HL-60 (cell line): Measurements from ENCODE around the gene USP53.

ENCODE experiments used
- POLR2AphosphoS5 ChIP-seq: IDR thresholded peaks from 2 replicates; pipeline ENCODE4 v1.6.1; 2012; ENCODE audit warnings: low read depth
- SPI1 ChIP-seq: IDR thresholded peaks from 2 replicates; pipeline ENCODE4 v1.6.1; 2012; ENCODE audit warnings: low read depth, mild to moderate bottlenecking, borderline replicate concordance
- TF ChIP-seq, protein P1 (sequence below): IDR thresholded peaks from one replicate; pipeline ENCODE4 v1.5.1; 2011; ENCODE audit warnings: low read length, control low read depth, inconsistent platforms; ENCODE audit not compliant: insufficient read depth
- TF ChIP-seq, protein P2 (sequence below): IDR thresholded peaks from 2 replicates; pipeline ENCODE4 v1.6.1; 2012; ENCODE audit warnings: low read depth; ENCODE audit not compliant: insufficient replicate concordance

DNA sequence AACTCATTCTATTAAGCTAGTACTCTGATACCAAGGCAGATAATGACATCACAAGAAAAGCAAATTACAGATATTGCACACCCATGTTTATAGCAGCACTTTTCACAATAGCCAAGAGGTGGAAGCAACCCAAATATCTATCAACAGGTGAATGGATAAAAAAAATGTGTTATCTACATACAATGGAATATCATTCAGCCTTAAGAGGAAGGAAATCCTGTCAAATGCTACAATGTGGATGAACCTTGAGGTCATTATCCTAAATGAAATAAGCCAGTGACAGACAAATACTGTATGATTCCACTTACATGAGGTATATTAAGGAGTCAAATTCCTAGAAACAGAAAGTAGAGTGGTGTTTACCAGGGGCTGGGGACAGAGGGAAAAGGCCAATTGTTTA, 95.1 kb downstream of the USP53 start:
- TF ChIP-seq, protein P1, sequence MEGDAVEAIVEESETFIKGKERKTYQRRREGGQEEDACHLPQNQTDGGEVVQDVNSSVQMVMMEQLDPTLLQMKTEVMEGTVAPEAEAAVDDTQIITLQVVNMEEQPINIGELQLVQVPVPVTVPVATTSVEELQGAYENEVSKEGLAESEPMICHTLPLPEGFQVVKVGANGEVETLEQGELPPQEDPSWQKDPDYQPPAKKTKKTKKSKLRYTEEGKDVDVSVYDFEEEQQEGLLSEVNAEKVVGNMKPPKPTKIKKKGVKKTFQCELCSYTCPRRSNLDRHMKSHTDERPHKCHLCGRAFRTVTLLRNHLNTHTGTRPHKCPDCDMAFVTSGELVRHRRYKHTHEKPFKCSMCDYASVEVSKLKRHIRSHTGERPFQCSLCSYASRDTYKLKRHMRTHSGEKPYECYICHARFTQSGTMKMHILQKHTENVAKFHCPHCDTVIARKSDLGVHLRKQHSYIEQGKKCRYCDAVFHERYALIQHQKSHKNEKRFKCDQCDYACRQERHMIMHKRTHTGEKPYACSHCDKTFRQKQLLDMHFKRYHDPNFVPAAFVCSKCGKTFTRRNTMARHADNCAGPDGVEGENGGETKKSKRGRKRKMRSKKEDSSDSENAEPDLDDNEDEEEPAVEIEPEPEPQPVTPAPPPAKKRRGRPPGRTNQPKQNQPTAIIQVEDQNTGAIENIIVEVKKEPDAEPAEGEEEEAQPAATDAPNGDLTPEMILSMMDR: no peak
- TF ChIP-seq, protein P2, sequence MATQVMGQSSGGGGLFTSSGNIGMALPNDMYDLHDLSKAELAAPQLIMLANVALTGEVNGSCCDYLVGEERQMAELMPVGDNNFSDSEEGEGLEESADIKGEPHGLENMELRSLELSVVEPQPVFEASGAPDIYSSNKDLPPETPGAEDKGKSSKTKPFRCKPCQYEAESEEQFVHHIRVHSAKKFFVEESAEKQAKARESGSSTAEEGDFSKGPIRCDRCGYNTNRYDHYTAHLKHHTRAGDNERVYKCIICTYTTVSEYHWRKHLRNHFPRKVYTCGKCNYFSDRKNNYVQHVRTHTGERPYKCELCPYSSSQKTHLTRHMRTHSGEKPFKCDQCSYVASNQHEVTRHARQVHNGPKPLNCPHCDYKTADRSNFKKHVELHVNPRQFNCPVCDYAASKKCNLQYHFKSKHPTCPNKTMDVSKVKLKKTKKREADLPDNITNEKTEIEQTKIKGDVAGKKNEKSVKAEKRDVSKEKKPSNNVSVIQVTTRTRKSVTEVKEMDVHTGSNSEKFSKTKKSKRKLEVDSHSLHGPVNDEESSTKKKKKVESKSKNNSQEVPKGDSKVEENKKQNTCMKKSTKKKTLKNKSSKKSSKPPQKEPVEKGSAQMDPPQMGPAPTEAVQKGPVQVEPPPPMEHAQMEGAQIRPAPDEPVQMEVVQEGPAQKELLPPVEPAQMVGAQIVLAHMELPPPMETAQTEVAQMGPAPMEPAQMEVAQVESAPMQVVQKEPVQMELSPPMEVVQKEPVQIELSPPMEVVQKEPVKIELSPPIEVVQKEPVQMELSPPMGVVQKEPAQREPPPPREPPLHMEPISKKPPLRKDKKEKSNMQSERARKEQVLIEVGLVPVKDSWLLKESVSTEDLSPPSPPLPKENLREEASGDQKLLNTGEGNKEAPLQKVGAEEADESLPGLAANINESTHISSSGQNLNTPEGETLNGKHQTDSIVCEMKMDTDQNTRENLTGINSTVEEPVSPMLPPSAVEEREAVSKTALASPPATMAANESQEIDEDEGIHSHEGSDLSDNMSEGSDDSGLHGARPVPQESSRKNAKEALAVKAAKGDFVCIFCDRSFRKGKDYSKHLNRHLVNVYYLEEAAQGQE: no peak
- TF ChIP-seq POLR2AphosphoS5 (no peak), SPI1 (no peak)
